Retinal pigment epithelial cell (primary cell): ENCODE measurements around the gene ATF1.

Source experiments
- DNase-seq: peaks from one replicate; pipeline ENCODE4 v3.0.0-alpha.2; 2010; ENCODE audit warnings: low read depth
- H3K4me3 ChIP-seq: 2 replicates; pipeline ENCODE4 v1.5.1; 2011; ENCODE audit warnings: mild to moderate bottlenecking, low read length, control low read depth, moderate library complexity
- CTCF ChIP-seq: conservative IDR thresholded peaks from 2 replicates; pipeline ENCODE4 v1.5.1; 2011; ENCODE audit warnings: low read depth, low read length, control low read depth, inconsistent platforms

ATF1 gene

GRCh38 chr12:50734409-50735263 lies 29.3 kb upstream of the ATF1 start:
- H3K4me3 ChIP-seq, result no peak overlapping the region
- TF ChIP-seq CTCF, result peak; percentile 83
- no peak for DNase-seq

GRCh38 chr12:50739611-50740010 lies 24.3 kb upstream of the ATF1 start:
- TF ChIP-seq CTCF, result no peak
- H3K4me3 ChIP-seq, result no peak overlapping the region
- no peak for DNase-seq

- DNase-seq, result no peak
- no peak for TF ChIP-seq CTCF
- no peak overlapping the region for H3K4me3 ChIP-seq
These were observed 23.6 kb upstream of the ATF1 start for GRCh38 chr12:50740307-50740706.

- no peak for DNase-seq
- no peak for TF ChIP-seq CTCF
- no peak overlapping the region for H3K4me3 ChIP-seq
These were observed 21.1 kb upstream of the ATF1 start for GRCh38 chr12:50742776-50743175.

GRCh38 chr12:50745861-50746260 lies 18.0 kb upstream of the ATF1 start:
- no peak for TF ChIP-seq CTCF
- no peak overlapping the region for H3K4me3 ChIP-seq
- DNase-seq, result no peak

GRCh38 chr12:50746431-50746830 lies 17.5 kb upstream of the ATF1 start:
- no peak for DNase-seq
- H3K4me3 ChIP-seq, result no peak overlapping the region
- TF ChIP-seq CTCF, result no peak

- no peak overlapping the region for H3K4me3 ChIP-seq
- no peak for TF ChIP-seq CTCF
- DNase-seq, result no peak
These were observed 16.1 kb upstream of the ATF1 start for GRCh38 chr12:50747817-50748216.
